Gastroesophageal sphincter (tissue), 3 donors: ENCODE data around the gene KYAT1.

Source experiments
- EP300 ChIP-seq: sonication (generic); formaldehyde crosslinking; IDR thresholded peaks from one replicate; pipeline ENCODE4 v1.6.1; 2017; ENCODE audit warnings: antibody characterized with exemption, mild to moderate bottlenecking
- POLR2A ChIP-seq, 2 donors: fragments of 450-650 bp; IDR thresholded peaks; one replicate each; pipeline ENCODE4 v1.6.1; 2017; ENCODE audit warnings: antibody characterized with exemption in 2 of 2, mild to moderate bottlenecking in 2 of 2, moderate library complexity in 1 of 2
- TF ChIP-seq, protein P1 (sequence below), 4 experiments: fragments of 200-600 bp in 2 of 4; fragments of 450-650 bp in 2 of 4; sonication (generic) in 1 of 4; IDR thresholded peaks; one replicate each; pipeline ENCODE4 v1.5.1; 2017 to 2019; ENCODE audit warnings: antibody characterized with exemption in 4 of 4, mild to moderate bottlenecking in 2 of 4, moderate library complexity in 2 of 4

DNA sequence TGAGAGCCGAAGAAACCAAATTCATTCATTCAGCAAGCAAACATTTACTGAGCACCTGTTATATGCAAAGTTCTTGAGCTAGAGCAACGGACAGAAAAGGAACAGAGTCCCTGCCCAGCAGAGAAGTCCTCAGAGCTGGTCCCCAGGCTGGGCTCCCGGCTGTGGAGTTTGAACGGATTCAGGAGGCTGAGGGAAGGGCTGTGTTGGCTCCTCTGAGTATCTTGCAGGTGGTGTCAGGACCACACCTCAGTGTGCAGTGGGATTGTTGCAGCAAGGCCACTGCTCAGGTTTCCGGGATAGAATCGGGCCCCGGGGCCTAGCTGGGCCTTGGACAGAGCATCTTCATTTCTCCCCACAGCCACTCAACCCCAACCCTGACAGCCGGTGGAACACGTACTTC, 89.6 kb downstream of the KYAT1 start:
- TF ChIP-seq POLR2A (IDR thresholded peaks at IDR 0.05) (no peak), EP300 (no peak)
- TF ChIP-seq, protein P1, sequence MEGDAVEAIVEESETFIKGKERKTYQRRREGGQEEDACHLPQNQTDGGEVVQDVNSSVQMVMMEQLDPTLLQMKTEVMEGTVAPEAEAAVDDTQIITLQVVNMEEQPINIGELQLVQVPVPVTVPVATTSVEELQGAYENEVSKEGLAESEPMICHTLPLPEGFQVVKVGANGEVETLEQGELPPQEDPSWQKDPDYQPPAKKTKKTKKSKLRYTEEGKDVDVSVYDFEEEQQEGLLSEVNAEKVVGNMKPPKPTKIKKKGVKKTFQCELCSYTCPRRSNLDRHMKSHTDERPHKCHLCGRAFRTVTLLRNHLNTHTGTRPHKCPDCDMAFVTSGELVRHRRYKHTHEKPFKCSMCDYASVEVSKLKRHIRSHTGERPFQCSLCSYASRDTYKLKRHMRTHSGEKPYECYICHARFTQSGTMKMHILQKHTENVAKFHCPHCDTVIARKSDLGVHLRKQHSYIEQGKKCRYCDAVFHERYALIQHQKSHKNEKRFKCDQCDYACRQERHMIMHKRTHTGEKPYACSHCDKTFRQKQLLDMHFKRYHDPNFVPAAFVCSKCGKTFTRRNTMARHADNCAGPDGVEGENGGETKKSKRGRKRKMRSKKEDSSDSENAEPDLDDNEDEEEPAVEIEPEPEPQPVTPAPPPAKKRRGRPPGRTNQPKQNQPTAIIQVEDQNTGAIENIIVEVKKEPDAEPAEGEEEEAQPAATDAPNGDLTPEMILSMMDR (IDR thresholded peaks at IDR 0.05), result no peak
